ENCODE data around the gene SERAC1.
"Not testable (repeated sequence)": the region's sequence is repeated elsewhere in the genome, so short reads cannot be mapped to it uniquely, and the experiment has no call there.

The SERAC1 gene

GRCh38 chr6:158168040-158168289 lies at the start of gene SERAC1:
TSS of gene SERAC1 (minus strand) at chr6:158168262. CDS start at chr6:158158363, 9,899 bp downstream.
- no peak for DNase-seq

GRCh38 chr6:158213925-158214674 lies 46.0 kb upstream of the SERAC1 start:
- peak; percentile 65 for DNase-seq

DNA sequence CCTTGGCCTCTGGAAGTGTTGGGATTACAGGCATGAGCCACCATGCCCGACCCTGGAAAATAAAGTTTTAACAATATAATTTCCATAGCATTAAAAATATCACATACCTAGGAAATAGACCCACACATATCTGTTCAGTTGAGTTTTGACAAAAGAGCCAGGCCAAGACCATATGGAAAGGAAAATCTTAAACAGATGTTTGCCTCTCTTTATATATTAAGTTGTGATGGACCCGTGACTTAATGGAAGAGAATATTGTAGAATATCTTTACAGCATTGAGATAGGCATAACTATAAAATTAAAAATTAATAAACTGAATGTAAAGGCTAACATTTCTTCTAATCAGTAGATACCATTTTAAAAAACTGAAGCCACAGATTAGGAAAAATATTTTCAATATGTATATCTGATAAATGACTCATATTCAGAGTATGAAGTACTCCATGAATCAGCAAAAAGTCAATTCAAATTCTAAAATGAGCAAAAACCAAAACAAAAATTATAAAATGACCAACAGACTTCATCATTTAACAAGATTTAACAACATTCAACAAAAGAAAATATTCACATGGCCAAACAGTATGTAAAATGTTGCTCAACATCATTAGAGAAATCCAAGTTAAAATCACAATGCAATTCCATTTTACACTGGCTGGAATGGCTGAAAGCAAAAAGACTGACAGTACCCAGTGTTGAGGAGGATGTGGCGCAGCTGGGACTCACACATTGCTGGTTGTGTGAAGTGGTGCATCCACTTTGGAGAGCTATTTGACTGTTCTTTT lies 43.4 kb upstream of the SERAC1 start:
- no peak for DNase-seq

DNA sequence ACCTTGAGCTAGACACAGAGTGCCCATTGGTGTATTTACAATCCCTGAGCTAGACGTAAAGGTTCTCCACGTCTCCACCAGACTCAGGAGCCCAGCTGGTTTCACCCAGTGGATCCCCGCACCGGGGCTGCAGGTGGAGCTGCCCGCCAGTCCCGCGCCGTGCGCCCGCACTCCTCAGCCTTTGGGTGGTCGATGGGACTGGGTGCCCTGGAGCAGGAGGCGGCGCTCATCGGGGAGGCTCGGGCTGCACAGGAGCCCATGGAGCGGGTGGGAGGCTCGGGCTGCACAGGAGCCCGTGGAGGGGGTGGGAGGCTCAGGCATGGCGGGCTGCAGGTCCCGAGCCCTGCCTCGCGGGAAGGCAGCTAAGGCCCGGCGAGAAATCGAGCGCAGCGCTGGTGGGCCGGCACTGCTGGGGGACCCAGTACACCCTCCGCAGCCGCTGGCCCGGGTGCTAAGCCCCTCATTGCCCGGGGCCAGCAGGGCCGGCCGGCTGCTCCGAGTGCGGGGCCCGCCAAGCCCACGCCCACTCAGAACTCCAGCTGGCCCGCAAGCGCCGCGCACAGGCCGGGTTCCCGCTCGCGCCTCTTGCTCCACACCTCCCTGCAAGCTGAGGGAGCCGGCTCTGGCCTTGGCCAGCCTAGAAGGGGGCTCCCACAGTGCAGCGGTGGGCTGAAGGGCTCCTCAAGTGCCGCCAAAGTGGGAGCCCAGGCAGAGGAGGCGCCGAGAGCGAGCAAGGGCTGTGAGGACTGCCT lies 41.7 kb upstream of the SERAC1 start:
- DNase-seq, result not testable (repeated sequence)

- not testable (repeated sequence) for DNase-seq
Measured at GRCh38 chr6:158208226-158209030, 40.4 kb upstream of the SERAC1 start.

- no peak for DNase-seq
Measured at GRCh38 chr6:158207422-158207788, 39.3 kb upstream of the SERAC1 start.

DNA sequence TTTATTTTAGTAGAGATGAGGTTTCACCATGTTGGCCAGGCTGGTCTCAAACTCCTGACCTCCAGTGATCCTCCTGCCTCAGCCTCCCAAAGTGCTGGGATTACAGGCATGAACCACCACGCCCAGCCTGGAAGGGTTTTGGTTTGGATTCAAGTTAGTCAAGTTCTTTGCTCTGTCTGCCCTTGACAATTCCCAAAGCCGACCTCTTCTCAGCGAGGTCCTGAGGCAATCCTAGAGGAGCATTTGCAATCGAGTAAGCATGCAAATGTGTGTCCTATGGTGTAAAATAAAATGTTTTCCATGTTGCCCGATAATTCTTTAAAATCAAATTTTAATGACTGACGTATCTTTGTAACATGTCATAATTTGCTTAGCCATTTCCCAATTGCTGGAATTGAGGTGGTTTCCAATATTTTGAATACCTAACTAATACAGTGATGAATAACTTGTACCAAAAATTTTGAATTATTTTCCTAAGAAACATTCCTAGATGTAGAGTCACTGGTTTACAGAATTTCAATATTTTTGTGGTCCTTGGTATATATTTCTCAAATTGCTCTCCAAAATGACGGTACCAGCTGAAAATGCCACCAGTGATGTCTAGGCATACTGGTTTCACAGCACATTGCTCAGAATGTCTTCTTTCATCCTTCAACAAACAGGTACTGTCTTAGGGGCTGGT lies 38.8 kb upstream of the SERAC1 start:
- DNase-seq, result no peak

DNA sequence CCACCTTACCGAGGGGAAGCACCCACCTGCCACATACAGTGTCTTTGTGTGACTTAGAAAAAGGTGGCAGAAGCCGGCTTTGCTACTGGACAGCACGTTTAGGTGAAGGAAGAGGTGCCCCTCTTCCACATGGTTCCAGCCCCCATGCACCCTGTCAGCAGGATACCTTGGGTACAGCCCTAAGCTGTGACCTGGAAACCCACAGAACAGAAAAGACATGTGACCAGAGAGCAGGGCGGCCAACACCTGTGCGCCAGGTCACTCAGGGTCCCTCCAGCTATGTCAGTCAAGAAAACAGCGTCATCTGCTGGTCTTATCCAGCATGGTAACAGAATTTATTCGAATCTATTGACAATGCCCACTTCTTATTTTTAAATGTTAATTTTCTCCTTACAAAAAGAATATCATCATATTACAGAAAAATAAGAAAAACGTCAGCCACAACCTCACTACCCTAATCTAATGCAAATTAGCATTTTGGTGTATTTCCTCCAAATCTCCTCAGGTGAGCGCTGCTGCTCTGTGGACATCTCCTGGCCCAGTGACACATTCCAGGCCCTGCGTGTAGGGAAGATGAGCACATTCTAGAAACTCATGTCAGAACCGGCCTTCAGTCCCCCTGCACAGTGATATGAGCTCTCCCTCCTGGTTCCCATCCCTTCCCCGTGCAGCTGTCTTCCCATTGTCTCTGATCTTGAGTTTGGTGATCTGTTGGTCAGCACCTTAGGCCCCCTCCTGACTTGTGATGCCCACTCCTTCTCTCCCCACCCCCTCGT lies 37.3 kb upstream of the SERAC1 start:
- DNase-seq, result no peak

DNA sequence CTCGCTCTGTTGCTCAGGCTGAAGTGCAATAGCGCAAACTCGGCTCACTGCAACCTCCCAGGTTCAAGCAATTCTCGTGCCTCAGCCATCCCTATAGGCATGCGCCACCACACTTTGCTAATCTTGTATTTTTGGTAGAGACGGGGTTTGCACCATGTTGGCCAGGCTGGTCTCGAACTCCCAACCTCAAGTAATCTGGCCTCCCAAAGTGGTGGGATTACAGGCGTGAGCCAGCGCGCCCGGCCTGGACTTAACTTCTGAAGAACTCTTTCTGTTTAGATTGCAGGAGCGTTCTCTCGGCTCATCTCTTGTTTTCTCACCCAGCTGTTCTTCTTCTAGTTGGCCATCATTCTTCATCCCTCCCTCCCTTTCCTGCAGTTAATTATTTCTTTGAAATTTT lies 30.4 kb upstream of the SERAC1 start:
- DNase-seq, result no peak

DNA sequence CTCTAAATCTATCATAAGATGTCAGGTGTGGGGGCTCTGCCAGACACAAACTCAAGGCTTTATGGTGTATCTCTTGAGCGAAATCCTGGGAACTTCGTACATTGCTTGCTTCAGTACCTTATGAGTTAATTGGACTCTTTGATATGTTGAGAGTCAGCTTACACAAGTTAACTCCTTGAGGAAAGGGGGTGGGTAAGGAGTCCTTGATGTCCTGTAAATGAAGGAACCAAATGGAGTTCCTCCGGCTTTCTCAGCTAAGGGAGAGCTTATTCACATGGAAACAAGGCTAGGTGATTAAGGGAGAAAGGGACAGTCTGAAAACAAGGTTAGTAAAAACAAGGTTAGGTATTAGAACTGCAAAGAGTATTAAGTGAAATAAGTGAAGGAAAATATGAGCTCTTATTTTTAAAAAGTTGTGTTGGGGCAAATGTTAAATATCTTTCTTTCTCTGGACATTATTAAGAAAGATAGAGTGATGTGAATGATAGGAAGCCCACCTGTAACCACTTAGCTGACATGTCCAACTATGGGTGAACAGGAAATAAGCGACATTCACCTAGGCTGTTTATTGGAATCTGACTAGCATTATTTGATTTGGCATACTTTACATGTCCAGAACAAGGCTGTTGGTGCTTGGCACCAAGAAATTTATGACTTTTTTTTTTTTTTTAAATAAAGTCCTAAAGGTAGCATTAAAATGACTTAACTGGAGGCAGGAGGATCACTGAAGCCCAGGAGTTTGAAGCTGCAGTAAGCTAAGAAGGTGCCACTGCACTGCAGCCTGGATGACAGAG lies 26.6 kb upstream of the SERAC1 start:
- DNase-seq, result no peak

- no peak for DNase-seq
Measured at GRCh38 chr6:158191761-158192160, 23.7 kb upstream of the SERAC1 start.

DNA sequence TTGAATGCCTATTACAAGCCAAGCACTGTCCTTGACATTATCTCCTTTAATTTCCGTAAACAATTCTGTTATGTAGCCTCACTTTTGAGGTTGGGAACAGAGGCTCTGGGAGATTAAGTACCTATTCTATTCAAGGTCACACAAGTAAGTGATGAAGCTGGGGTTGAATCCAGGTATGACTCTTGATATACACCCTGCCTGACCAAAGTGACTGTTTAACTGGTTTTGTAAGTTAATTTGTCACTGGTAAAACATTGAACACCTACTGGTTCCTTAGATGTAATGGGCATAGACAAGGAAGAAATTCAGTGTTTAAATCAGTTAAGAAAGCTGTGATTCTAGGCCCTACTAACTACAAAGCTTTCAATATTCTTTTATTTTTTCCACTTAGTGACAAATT lies 23.0 kb upstream of the SERAC1 start:
- no peak for DNase-seq

DNA sequence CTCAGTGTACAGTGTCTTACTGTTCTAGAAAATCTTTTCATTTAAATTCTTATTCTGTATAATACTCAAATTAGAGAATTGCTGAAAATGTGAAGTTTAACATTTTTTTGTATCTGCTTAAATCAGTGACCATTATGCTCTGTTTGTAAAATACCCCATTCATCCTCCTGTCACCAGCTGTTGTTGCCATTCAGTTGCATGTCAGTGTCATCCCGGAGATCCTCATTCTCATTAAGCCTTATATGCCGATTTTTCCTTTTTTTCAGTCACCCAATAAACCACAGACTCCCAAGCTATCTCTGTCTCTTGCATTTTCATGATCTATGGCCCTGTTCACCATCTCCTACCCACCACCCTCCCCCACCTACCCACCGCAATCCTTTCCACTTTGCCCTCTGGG lies 20.5 kb upstream of the SERAC1 start:
- no peak for DNase-seq

GRCh38 chr6:158185729-158186456 lies 17.8 kb upstream of the SERAC1 start:
- DNase-seq, result no peak

DNA sequence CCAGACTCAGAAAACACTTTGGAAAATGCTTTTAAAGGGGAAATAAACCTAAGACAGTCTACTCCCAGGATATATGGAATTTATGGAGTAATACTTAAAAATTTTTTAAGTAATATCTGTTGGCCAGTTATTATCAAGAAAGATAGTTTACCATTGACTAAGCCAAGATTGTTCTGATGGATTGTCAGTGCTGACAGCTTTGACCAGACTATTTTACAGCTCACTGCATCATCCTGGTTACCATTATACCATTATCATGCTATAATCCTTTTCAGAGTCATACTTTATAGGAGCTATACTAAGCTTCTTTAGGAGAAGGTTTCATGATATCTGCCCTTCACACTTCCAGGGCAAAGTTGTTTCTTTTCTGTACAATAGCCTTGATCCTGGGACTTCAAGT lies 16.5 kb upstream of the SERAC1 start:
- DNase-seq, result no peak

DNA sequence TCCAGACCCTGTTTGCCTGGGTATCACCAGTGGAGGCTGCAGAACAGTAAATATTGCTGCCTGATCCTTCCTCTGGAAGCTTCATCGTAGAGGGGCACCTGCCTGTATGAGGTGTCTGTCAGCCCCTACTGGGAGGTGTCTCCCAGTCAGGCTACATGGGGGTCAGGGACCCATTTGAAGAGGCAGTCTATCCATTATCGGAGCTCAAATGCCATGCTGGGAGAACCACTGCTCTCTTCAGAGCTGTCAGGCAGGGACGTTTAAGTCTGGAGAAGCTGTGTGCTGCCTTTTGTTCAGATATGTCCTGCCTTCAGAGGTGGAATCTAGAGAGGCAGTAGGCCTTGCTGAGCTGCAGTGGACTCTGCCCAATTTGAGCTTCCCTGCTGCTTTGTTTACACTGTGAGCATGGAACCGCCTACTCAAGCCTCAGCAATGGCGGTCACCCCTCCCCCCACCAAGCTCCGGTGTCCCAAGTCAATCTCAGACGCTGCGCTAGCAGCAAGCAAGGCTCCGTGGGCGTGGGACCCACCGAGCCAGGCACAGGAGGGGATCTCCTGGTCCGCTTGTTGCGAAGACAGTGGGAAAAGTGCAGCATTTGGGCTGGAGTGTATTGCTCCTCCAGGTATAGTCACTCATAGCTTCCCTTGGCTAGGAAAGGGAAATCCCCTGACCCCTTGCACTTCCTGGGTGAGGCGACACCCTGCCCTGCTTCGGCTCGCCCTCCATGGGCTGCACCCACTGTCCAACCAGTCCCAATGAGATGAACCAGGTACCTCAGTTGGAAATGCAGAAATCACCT lies 15.3 kb upstream of the SERAC1 start:
- not testable (repeated sequence) for DNase-seq

- not testable (repeated sequence) for DNase-seq
Measured at GRCh38 chr6:158177712-158178111, 9.7 kb upstream of the SERAC1 start.

DNA sequence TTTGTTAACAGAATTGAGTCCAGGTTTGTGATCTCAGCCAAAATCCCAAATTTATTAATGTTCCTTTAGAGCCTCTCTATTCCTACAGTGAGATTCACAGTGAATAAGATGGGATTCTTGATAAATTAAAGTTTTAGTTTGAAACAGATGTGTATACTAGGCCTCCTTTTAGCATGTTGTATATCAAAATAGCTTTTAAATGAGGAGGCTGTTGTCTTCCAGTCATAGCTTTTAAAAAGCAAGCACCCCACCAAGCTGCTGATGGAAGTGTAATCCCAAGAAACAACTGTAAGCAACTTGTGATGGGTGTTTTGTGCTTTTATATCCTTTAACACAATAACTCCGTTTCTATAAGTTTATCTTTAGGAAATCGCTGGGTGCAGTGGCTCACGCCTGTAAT lies 7.0 kb upstream of the SERAC1 start:
- DNase-seq, result no peak

DNA sequence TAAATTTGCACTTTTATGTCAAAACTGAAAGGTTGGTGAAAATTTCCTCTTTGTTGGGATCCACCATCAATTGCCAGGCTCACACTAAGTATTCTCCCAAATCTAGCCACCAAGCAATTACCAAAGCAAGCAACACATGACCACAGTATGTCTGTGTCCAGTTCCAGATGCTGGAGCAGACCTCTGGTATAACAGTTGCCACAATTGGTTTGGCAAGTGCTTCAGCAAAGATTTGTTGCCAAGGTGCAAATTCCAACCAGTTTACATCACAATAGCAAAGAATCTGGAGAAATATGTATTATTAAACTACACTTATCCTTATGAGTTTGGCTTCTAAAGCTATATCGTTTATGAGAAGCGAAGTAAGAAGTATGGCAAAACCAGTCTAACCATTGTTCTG lies 6.5 kb upstream of the SERAC1 start:
- DNase-seq, result no peak

Measured in NCI-H2029 (cell line).